Right lobe of liver (tissue), 6 donors: ENCODE measurements around the gene ZNF862. TPM values are rescaled to one million over a fixed set of nuclear protein-coding genes. Genes with fewer than 3 reads are reported as not detected.

Experiments
- ATAC-seq, 4 donors: fragments of 200-7000 bp; cut with Tn5 transposase; one replicate each; pipeline ENCODE4 v1.9.1; 2020; ENCODE audit warnings: mild to moderate bottlenecking in 4 of 4, moderate library complexity in 4 of 4
- DNase-seq, 3 donors: peaks; one replicate each; pipeline ENCODE4 v3.0.0-alpha.2; 2020
- H3K27ac ChIP-seq, 3 donors: fragments of 200-600 bp; one replicate each; pipeline ENCODE4 v1.8.0; 2022
- H3K27me3 ChIP-seq, 2 donors: fragments of 200-600 bp; one replicate each; pipeline ENCODE4 v1.8.0; 2022
- H3K36me3 ChIP-seq, 4 donors: fragments of 200-600 bp; sonication (generic) in 1 of 4; one replicate each; pipeline versions ENCODE4 v1.5.1 to v1.8.0; 2017 to 2022; ENCODE audit warnings: control low read depth in 1 of 4
- H3K4me1 ChIP-seq, 4 donors: fragments of 200-600 bp; sonication (generic) in 1 of 4; one replicate each; pipeline versions ENCODE4 v1.5.1 to v1.8.0; 2017 to 2022; ENCODE audit warnings: control low read depth in 1 of 4
- H3K4me3 ChIP-seq, 3 donors: fragments of 200-600 bp; one replicate each; pipeline ENCODE4 v1.8.0; 2022
- H3K9me3 ChIP-seq, 4 donors: fragments of 200-600 bp; sonication (generic) in 1 of 4; one replicate each; pipeline versions ENCODE4 v1.5.1 to v1.8.0; 2017 to 2022; ENCODE audit warnings: control low read depth in 1 of 4
- CTCF ChIP-seq, 4 donors: fragments of 200-600 bp in 3 of 4; fragments of 450-650 bp in 1 of 4; IDR thresholded peaks; one replicate each; pipeline versions ENCODE4 v1.5.1 to v1.8.0; 2016 to 2022; ENCODE audit warnings: antibody characterized with exemption in 4 of 4, mild to moderate bottlenecking in 2 of 4
- POLR2A ChIP-seq: fragments of 450-650 bp; IDR thresholded peaks from one replicate; pipeline ENCODE4 v1.6.1; 2017; ENCODE audit warnings: antibody characterized with exemption, mild to moderate bottlenecking
- WGBS: methylation state at CpG from one replicate; pipeline ENCODE4 v1.1.6; 2018; ENCODE audit warnings: low coverage, low lambda C conversion rate; ENCODE audit not compliant: insufficient coverage; ENCODE audit errors: missing lambda C conversion rate; 5-methylcytosine and 5-hydroxymethylcytosine counted together
- intact Hi-C, 2 donors: fragments of 100-400 bp; cut with DNase I; formaldehyde crosslinking; loops; one replicate each; pipeline versions ENCODE4 v1.11.2 to v1.14.1; 2022
- total RNA-seq, 6 experiments: library from RNA; depleted of rRNA in 2 of 6; stranded (reverse); fragments of >200 nt in 2 of 6; fragmentation: NEBNext Ultra II Directional in 3 of 6; extraction: Animal tissue kit (Norgen Biotek cat#: 25700) in 3 of 6; gene quantifications; one replicate each; pipeline versions ENCODE4 v1.1.0 to v1.2.4, GENCODE V29; 2016 to 2023
- donor health status: DM: no; HTN: yes; CAD: no.
- donor health status: DM: no; HTN: no; CAD: no.
- donor health status: DM: no; HTN: no; CAD: no.
- donor health status: DM: no; HTN: yes; CAD: no.
- donor health status: DM: no; HTN: yes; CAD: no.

ZNF862 gene
- total RNA-seq, 6 experiments from 2014 or later = 2.5 to 11.3 (median 7.1) TPM

GRCh38 chr7:149853157-149853556 lies 15.0 kb downstream of the ZNF862 start:
- Histone ChIP-seq H3K4me1 (peaks cover 0 to 11% (median 3%) of the 10 kb centered on the region in 4 donors), H3K4me3 (no peak overlapping the region), H3K27me3 (no peaks in the 10 kb centered on the region), H3K27ac (no peak overlapping the region), H3K36me3 (no peaks in the 10 kb centered on the region), H3K9me3 (no peaks in the 10 kb centered on the region)
- WGBS = 98% methylated on average over 7 of the region's 9 CpGs
- DNase-seq (peak in 1 of 3 donors; percentile 13), ATAC-seq (no peak)
- intact Hi-C loops = no loop called here
- TF ChIP-seq CTCF (IDR thresholded peaks at IDR 0.05) (no peak), POLR2A (no peak)

- Histone ChIP-seq H3K4me1 (peaks cover 0 to 11% (median 3%) of the 10 kb centered on the region in 4 donors), H3K27ac (no peak overlapping the region), H3K4me3 (no peak overlapping the region), H3K27me3 (no peaks in the 10 kb centered on the region), H3K36me3 (peaks cover 0 to 2% (median 0%) of the 10 kb centered on the region in 4 donors), H3K9me3 (no peaks in the 10 kb centered on the region)
- DNase-seq = peak; percentile 63 to 91 (median 90)
- 40% methylated on average over 6 of the region's 13 CpGs for WGBS
- intact Hi-C loops = no loop called here
- ATAC-seq = peak; percentile 81 to 96 (median 84)
- TF ChIP-seq CTCF (IDR thresholded peaks at IDR 0.05) (no peak), POLR2A (no peak)
Observed at GRCh38 chr7:149854611-149855360, 16.6 kb downstream of the ZNF862 start.

GRCh38 chr7:149855361-149856305 lies 17.5 kb downstream of the ZNF862 start:
- no peak for TF ChIP-seq CTCF (IDR thresholded peaks at IDR 0.05)
- TF ChIP-seq POLR2A = no peak
- intact Hi-C loops = no loop called here
- DNase-seq (no peak), ATAC-seq (no peak)
- Histone ChIP-seq H3K27ac (no peak overlapping the region), H3K27me3 (no peaks in the 10 kb centered on the region), H3K4me3 (no peak overlapping the region), H3K36me3 (peaks cover 0 to 5% (median 2%) of the 10 kb centered on the region in 4 donors), H3K9me3 (no peaks in the 10 kb centered on the region), H3K4me1 (peaks cover 0 to 11% (median 3%) of the 10 kb centered on the region in 4 donors)
- WGBS = 65% methylated on average over 5 of the region's 16 CpGs

- intact Hi-C loops = no loop called here
- Histone ChIP-seq H3K36me3 (peaks cover 0 to 5% (median 2%) of the 10 kb centered on the region in 4 donors), H3K9me3 (no peaks in the 10 kb centered on the region), H3K27ac (no peak overlapping the region), H3K4me1 (peaks cover 0 to 11% (median 3%) of the 10 kb centered on the region in 4 donors), H3K27me3 (no peaks in the 10 kb centered on the region), H3K4me3 (no peak overlapping the region)
- no peak for TF ChIP-seq CTCF (IDR thresholded peaks at IDR 0.05)
- TF ChIP-seq POLR2A = no peak
- no peak for DNase-seq
- WGBS = 86% methylated on average over 8 of the region's 8 CpGs
- no peak for ATAC-seq
Observed at GRCh38 chr7:149856583-149856982, 18.4 kb downstream of the ZNF862 start.
